AG08395 (cell line): ENCODE data around the gene PIH1D1.
"Not testable (repeated sequence)": the region's sequence is repeated elsewhere in the genome, so short reads cannot be mapped to it uniquely, and the experiment has no call there.

Source experiments
- DNase-seq: peaks from one replicate; pipeline ENCODE4 v3.0.0; 2012; ENCODE audit warnings: mixed read lengths, low spot score

The PIH1D1 gene

GRCh38 chr19:49455773-49456172, 4.2 kb upstream of the PIH1D1 start:
- peak; percentile 45 for DNase-seq

DNA sequence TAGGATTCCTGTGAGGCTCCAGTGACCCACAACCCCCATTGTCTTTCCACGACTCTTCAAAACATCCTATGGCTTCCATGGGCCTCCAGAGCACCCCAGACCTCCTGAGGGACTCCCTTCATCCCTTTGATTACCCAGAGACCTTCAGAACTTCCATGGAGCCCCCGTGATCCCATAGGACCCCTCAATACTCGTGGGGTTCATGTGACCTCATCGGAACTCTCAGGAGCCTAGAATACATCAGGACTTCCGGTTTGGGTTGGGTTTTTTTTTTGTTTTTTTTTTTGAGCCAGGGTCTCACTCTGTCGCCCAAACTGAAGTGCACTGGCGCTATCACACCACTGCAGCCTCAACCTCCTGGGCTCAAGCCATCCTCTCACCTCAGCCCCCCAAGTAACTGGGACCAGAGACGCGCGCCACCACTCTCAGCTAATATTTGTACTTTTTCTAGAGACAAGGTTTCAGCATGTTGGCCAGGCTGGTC, 2.2 kb upstream of the PIH1D1 start:
- DNase-seq: no peak

GRCh38 chr19:49453013-49453756, 1.6 kb upstream of the PIH1D1 start, which contains the start of gene ALDH16A1:
Gene ALDH16A1, plus strand, starts transcription at chr19:49453225. Its CDS starts 107 bp downstream, at chr19:49453332.
- DNase-seq: peak; percentile 97

DNA sequence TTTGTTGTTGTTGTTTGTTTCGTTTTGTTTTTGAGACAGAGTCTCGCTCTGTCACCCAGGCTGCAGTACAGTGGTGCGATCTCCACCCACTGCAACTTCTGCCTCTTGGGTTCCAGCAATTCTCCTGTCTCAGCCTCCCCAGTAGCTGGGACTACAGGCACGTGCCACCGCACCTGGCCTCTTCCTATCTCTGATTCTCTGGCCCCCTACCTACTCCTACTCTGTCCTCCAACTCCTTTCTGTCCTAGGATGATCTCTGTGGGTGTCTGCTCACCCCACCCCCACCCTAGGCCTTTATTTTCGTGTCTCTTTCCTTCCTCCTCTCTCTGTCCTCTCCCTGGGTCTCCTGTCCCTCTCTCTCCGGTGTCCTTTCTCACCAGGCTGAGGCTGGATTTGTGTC, 1.2 kb downstream of the PIH1D1 start:
- DNase-seq: no peak

DNA sequence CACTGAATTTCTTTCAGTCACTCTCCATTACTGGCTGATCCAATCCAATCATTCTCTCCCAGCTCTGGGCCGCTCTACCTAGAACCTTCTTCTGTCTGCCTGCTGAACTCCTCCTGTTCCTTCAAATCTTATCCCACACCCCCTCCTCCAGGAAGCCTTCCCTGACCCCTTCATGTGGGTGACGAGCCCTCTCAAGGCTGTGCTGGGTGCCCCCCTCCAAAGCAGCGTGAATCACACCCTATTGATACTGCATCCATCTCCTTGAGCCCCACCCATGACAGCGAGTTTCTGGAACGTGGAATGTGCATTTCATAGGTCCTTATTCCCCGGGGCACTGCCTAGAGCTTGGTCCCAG, 3.2 kb downstream of the PIH1D1 start:
- no peak for DNase-seq

GRCh38 chr19:49447485-49448431, 3.9 kb downstream of the PIH1D1 start:
- no peak for DNase-seq

DNA sequence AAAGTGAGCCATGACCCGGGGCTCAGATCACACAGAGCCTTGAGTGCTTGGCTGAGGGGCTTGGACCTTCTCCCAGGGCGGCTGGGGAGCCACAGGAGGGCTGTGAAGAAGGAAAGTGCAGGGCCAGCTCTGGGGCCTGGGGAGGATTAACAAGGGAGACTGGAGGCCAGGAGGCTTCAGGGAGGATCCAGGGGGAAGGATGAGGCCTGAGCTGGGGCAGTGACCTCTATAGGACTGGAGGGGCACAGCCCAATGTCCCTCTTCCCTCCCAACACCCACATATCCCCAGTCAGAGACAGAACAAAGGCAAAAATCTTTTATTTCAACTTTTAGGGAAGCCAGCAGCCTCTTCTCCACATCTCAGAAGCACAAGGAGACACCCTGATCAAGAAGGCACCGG, 5.6 kb downstream of the PIH1D1 start:
- DNase-seq: no peak

- not testable (repeated sequence) for DNase-seq
Observed at GRCh38 chr19:49444100-49444700, 7.4 kb downstream of the PIH1D1 start.

DNA sequence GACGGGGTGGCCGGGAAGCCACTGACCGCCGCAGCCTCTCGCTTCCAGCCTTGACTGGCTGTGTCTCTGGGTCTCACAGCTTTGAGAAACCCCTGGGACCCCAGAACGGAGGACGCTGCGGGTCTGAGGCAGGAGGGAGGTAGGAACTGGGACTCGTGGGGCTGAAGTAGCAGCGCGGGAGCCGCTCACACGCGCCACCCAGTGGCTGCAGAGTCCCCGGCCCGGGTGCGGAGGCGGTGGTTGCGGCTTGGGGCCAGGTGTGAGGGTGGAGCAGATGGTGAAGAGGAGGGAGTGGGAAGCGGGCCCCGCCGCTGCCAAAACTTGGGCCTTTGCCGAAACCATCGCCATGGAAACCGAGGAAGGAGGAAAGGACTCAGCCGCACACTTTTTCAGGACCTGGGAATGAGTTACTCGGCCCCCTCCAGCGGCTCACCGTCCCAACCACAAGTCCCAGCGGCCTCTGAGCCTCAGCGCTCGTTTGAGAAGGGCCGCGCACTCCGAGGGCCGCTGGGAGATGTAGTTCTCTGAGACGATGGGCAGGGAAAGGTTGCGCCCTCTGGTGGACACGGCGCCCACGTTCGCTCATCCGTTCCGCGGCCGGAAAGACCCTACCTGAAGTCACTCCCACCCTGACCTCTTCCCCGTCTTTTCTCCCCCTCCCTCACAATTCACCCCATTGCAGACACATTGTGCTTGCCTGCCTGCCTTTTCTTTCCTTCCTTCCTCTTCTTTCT, 8.1 kb downstream of the PIH1D1 start:
- peak; percentile 91 for DNase-seq

- peak; percentile 95 for DNase-seq
Observed at GRCh38 chr19:49442771-49443365, 8.7 kb downstream of the PIH1D1 start.

GRCh38 chr19:49442354-49442753, 9.3 kb downstream of the PIH1D1 start:
- peak; percentile 50 for DNase-seq

DNA sequence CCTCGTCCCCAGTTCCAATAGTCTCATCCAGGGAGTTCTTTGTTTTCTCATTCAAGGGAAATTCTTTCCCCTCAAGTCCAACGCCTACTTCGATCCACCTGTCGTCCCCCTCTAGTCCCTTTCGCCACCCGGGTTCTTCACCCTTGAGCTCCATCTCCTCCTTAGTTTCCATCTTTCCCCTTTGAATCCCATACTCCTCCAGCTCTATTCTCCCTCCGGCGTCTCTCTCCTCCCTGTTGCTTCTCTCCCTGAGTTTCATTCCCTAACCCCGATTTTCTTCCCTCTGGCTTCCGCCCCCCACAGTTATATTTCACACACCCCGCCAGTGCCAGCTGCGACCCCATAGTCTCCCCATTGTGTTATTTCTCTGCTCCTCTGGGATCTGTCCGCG, 9.7 kb downstream of the PIH1D1 start:
- DNase-seq: no peak

GRCh38 chr19:49441210-49441959, 10.2 kb downstream of the PIH1D1 start, which contains the start of gene SLC17A7:
Gene SLC17A7, minus strand, starts transcription at chr19:49441527. Its CDS starts 148 bp downstream, at chr19:49441379.
- peak; percentile 42 for DNase-seq

GRCh38 chr19:49440439-49441209, 11.0 kb downstream of the PIH1D1 start:
- no peak for DNase-seq

- no peak for DNase-seq
Observed at GRCh38 chr19:49439836-49440235, 11.8 kb downstream of the PIH1D1 start.

GRCh38 chr19:49438261-49438660, 13.4 kb downstream of the PIH1D1 start:
- no peak for DNase-seq

GRCh38 chr19:49437231-49437630, 14.4 kb downstream of the PIH1D1 start:
- DNase-seq: no peak

- no peak for DNase-seq
Observed at GRCh38 chr19:49436381-49437017, 15.1 kb downstream of the PIH1D1 start.

DNA sequence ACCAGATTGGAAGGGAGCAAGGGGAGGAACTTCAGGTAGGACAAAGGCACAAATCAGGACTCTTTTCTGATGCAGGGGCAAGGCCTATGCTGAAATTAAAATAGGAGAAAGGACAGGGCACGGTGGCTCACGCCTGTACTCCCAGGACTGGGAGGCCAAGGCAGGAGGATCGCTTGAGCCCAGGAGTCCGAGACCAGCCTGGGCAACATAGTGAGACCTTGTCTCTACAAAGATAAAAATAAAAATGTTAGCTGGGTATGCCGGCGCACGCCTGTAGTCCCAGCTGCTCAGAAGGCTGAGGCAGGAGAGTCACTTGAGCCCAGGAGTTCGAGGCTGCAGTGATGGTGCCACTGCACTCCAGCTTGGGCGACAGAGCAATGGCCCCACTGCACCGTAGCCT, 15.9 kb downstream of the PIH1D1 start:
- DNase-seq: no peak
